ENCODE data around the gene ZAP70.

- TF ChIP-seq, protein P1, sequence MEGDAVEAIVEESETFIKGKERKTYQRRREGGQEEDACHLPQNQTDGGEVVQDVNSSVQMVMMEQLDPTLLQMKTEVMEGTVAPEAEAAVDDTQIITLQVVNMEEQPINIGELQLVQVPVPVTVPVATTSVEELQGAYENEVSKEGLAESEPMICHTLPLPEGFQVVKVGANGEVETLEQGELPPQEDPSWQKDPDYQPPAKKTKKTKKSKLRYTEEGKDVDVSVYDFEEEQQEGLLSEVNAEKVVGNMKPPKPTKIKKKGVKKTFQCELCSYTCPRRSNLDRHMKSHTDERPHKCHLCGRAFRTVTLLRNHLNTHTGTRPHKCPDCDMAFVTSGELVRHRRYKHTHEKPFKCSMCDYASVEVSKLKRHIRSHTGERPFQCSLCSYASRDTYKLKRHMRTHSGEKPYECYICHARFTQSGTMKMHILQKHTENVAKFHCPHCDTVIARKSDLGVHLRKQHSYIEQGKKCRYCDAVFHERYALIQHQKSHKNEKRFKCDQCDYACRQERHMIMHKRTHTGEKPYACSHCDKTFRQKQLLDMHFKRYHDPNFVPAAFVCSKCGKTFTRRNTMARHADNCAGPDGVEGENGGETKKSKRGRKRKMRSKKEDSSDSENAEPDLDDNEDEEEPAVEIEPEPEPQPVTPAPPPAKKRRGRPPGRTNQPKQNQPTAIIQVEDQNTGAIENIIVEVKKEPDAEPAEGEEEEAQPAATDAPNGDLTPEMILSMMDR (IDR thresholded peaks at IDR 0.05), result no peak
- TF ChIP-seq POLR2A (IDR thresholded peaks at IDR 0.05), result no peak
These were observed 41.4 kb downstream of the ZAP70 start for GRCh38 chr2:97754690-97755346.
